ENCODE results near the gene OGFOD3. TPM values are rescaled to one million over a fixed set of nuclear protein-coding genes. Genes with fewer than 3 reads are reported as not detected.
A peak's percentile ranks its signal among the peaks of the same experiment; 100 is the strongest.

OGFOD3 gene, protein sequence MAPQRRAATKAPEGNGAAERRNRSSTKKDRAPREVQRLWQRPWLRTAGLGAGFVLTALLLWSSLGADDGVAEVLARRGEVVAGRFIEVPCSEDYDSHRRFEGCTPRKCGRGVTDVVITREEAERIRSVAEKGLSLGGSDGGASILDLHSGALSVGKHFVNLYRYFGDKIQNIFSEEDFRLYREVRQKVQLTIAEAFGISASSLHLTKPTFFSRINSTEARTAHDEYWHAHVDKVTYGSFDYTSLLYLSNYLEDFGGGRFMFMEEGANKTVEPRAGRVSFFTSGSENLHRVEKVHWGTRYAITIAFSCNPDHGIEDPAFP
- total RNA-seq: 10 to 100 TPM; 26.4 to 32.4 TPM

GRCh38 chr17:82418001-82418986 lies at the start of gene OGFOD3, which contains the start of gene HEXD:
TSS of gene OGFOD3 (minus strand) at chr17:82418586. CDS start at chr17:82418485, 101 bp downstream.
TSS of gene HEXD (plus strand) at chr17:82418347. CDS start at chr17:82419800, 1,453 bp downstream.
- TF ChIP-seq, protein P1, sequence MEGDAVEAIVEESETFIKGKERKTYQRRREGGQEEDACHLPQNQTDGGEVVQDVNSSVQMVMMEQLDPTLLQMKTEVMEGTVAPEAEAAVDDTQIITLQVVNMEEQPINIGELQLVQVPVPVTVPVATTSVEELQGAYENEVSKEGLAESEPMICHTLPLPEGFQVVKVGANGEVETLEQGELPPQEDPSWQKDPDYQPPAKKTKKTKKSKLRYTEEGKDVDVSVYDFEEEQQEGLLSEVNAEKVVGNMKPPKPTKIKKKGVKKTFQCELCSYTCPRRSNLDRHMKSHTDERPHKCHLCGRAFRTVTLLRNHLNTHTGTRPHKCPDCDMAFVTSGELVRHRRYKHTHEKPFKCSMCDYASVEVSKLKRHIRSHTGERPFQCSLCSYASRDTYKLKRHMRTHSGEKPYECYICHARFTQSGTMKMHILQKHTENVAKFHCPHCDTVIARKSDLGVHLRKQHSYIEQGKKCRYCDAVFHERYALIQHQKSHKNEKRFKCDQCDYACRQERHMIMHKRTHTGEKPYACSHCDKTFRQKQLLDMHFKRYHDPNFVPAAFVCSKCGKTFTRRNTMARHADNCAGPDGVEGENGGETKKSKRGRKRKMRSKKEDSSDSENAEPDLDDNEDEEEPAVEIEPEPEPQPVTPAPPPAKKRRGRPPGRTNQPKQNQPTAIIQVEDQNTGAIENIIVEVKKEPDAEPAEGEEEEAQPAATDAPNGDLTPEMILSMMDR (IDR thresholded peaks at IDR 0.05): no peak
- Histone ChIP-seq H3K27me3 (no peaks in the 10 kb centered on the region), H3K27ac (peak within 1 kb of the TSS; percentile 89 to 97), H3K4me1 (peaks cover 0 to 20% of the 10 kb centered on the region in 2 donors), H3K4me3 (peak within 1 kb of the TSS; percentile 78 to 94), H3K36me3 (no peaks in the 10 kb centered on the region), H3K9me3 (peaks cover 0 to 8% of the 10 kb centered on the region in 2 donors)
- peak; percentile 66 for DNase-seq (ENCODE audit: low spot score)

DNA sequence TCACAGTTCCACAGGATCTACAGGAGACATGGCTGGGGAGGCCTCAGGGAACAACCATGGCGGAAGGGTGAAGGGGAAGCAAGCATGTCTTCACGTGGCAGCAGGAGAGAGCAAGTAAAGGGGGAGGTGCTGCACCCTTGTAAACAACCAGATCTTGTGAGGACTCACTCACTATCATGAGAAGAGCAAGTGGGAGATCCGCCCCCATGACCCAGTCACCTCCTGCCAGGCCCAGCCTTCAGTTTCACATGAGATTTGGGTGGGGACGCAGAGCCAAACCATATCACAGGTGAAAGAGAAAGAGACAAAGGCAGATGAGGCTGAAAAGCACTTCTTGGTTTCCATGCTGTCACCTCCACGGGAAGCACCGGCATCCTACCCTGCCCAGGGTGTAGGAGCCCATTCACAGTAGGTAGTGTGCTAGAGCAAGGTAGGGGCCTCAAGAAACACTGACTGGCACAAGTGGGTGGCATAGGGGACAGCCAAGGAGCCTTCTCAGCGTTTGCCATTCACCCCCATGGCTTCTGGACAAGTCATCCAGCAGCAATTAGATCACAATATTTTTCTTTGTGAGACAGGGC lies 46.7 kb upstream of the OGFOD3 start:
- H3K27me3 ChIP-seq: no peaks in the 10 kb centered on the region
- TF ChIP-seq, protein P1 (IDR thresholded peaks at IDR 0.05): no peak
- no peak overlapping the region for H3K4me3 ChIP-seq
- no peak for DNase-seq (ENCODE audit: low spot score)
- H3K4me1 ChIP-seq: peaks cover 0 to 18% of the 10 kb centered on the region in 2 donors
- H3K36me3 ChIP-seq: peaks cover 88% of the 10 kb centered on the region
- peak overlapping the region in 1 of 2 donors; percentile 67 for H3K27ac ChIP-seq
- H3K9me3 ChIP-seq: no peaks in the 10 kb centered on the region

DNA sequence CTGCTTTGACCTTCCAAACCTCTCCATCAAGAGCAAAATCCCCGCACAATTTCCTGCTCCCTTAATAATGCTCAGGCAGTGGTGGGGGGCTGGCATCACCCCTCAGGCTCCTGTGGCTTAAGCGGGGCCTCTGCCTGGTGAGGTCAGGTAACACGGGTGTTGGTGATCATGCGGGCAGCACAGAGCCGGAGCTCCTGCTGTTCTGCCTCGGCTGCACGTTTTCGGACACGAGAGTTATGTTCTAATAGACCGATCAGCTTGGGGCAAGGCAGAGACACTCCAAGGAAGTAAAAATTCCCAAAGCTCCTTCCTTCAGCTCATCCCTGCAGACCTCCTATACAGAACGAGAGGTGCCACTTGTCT lies 46.2 kb upstream of the OGFOD3 start:
- TF ChIP-seq, protein P1 (IDR thresholded peaks at IDR 0.05): no peak
- H3K36me3 ChIP-seq: peaks cover 85% of the 10 kb centered on the region
- H3K4me3 ChIP-seq: no peak overlapping the region
- H3K27me3 ChIP-seq: no peaks in the 10 kb centered on the region
- H3K9me3 ChIP-seq: no peaks in the 10 kb centered on the region
- H3K4me1 ChIP-seq: peaks cover 0 to 20% of the 10 kb centered on the region in 2 donors
- peak overlapping the region; percentile 55 to 67 for H3K27ac ChIP-seq
- DNase-seq (ENCODE audit: low spot score): no peak

- no peak for DNase-seq (ENCODE audit: low spot score)
- H3K4me3 ChIP-seq: no peak overlapping the region
- H3K4me1 ChIP-seq: peaks cover 0 to 25% of the 10 kb centered on the region in 2 donors
- peak overlapping the region; percentile 55 to 67 for H3K27ac ChIP-seq
- no peaks in the 10 kb centered on the region for H3K9me3 ChIP-seq
- peaks cover 80% of the 10 kb centered on the region for H3K36me3 ChIP-seq
- no peaks in the 10 kb centered on the region for H3K27me3 ChIP-seq
- TF ChIP-seq, protein P1 (IDR thresholded peaks at IDR 0.05): no peak
Observed at GRCh38 chr17:82463925-82464566, 45.7 kb upstream of the OGFOD3 start.

DNA sequence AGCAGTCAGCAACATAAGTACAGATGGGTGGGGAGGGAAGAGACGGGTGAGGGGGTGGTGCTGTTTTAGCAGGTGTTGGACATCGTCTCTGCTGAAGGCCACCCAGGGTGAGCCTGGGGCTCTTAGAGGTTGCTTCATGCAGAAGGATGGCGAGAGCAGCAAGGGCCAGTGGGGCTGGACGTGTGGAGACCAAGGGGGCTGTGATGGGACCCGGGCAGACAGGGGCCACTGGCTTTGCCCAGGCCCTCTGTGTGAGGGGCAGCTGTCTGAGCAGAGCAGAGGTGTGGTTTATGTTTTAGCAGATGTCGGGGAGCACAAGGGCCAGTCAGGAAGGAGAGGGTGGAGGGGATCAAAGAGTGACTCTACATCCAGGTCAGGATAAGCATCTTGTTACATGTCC lies 45.0 kb upstream of the OGFOD3 start:
- Histone ChIP-seq H3K4me1 (peaks cover 0 to 25% of the 10 kb centered on the region in 2 donors), H3K27me3 (no peaks in the 10 kb centered on the region), H3K4me3 (no peak overlapping the region), H3K9me3 (no peaks in the 10 kb centered on the region), H3K36me3 (peaks cover 74% of the 10 kb centered on the region), H3K27ac (peak overlapping the region; percentile 55 to 67)
- DNase-seq (ENCODE audit: low spot score): no peak
- TF ChIP-seq, protein P1 (IDR thresholded peaks at IDR 0.05): no peak
